HepG2 (cell line): ENCODE data around the gene CNEP1R1. TPM values are rescaled to one million over a fixed set of nuclear protein-coding genes. Genes with fewer than 3 reads are reported as not detected.

Source experiments
- ATAC-seq: fragments of 200-7000 bp; cut with Tn5 transposase; 3 replicates; pipeline ENCODE4 v1.9.1; 2020; ENCODE audit warnings: mild to moderate bottlenecking, moderate library complexity
- BruUV-seq: library from RNA; stranded (reverse); fragments of 400-500 nt; replicated peaks from 2 replicates; lab custom pipeline; 2021; lab: Mats Ljungman, UMichigan
- CTCF ChIA-PET: fragments of 300-600 bp; formaldehyde crosslinking; extraction: SDS; loops from one replicate; lab custom pipeline; 2021; ENCODE audit warnings: low total read pairs, inconsistent platforms, low intra/inter-chr PET ratio; lab: Yijun Ruan, JAX
- POLR2A ChIA-PET: fragments of 350-600 bp; sonication (Branson Sonifier 250); formaldehyde crosslinking; loops from one replicate; lab custom pipeline; 2020; ENCODE audit warnings: antibody characterized with exemption, inconsistent platforms; lab: Yijun Ruan, JAX
- DNase-seq: peaks from one replicate; pipeline ENCODE4 v3.0.0-alpha.2; 2015; ENCODE audit warnings: low spot score
- FAIRE-seq: peaks from 3 replicates; lab custom pipeline; 2011; peaks lifted over from hg19 to GRCh38; lab: Jason Lieb, UNC
- H2AFZ ChIP-seq: one replicate; pipeline ENCODE4 v1.6.1; 2011; ENCODE audit warnings: low read length, inconsistent platforms
- H3K27ac ChIP-seq: fragments of 300-600 bp; 3 replicates; pipeline ENCODE4 v1.8.0; 2011; ENCODE audit warnings: mixed run types, mild to moderate bottlenecking, mixed read lengths, low read length, inconsistent platforms; ENCODE audit not compliant: insufficient read depth; ENCODE audit errors: extremely low read length
- H3K27me3 ChIP-seq, 2 experiments: fragments of 200-600 bp in 1 of 2; 2 replicates in 1 of 2; 3 replicates in 1 of 2; pipeline versions ENCODE4 v1.6.0 to v1.8.0; 2011; ENCODE audit warnings: low read length in 2 of 2, mild to moderate bottlenecking in 2 of 2, moderate library complexity in 2 of 2, inconsistent platforms in 1 of 2; ENCODE audit not compliant: insufficient read depth in 2 of 2, control insufficient read depth in 1 of 2
- H3K36me3 ChIP-seq, 2 experiments: fragments of 200-600 bp in 1 of 2; replicated peaks in 1 of 2; 2 replicates in 1 of 2; 3 replicates in 1 of 2; pipeline versions ENCODE4 v1.5.1 to v1.8.0; 2011; ENCODE audit warnings: low read length in 2 of 2, inconsistent platforms in 1 of 2; ENCODE audit not compliant: insufficient read depth in 2 of 2, control insufficient read depth in 1 of 2
- H3K4me1 ChIP-seq: 2 replicates; pipeline ENCODE4 v1.5.1; 2012; ENCODE audit warnings: low read length, inconsistent platforms; ENCODE audit not compliant: insufficient read depth
- H3K4me2 ChIP-seq: 2 replicates; pipeline ENCODE4 v1.6.0; 2011; ENCODE audit warnings: low read depth, low read length, inconsistent platforms
- H3K4me3 ChIP-seq, 3 experiments: fragments of 200-600 bp in 1 of 3; sonication (generic), shearing (Covaris generic) in 1 of 3; replicated peaks in 1 of 3; 2 replicates each; pipeline ENCODE4 v1.5.1; 2011 to 2016; ENCODE audit warnings: low read length in 3 of 3, inconsistent platforms in 2 of 3, low read depth in 2 of 3, mild to moderate bottlenecking in 2 of 3, control low read depth in 1 of 3, mixed read lengths in 1 of 3; ENCODE audit not compliant: insufficient read depth in 1 of 3
- H3K79me2 ChIP-seq: one replicate; pipeline ENCODE4 v1.6.1; 2011; ENCODE audit warnings: low read length, inconsistent platforms; ENCODE audit not compliant: insufficient read depth
- H3K9ac ChIP-seq: 2 replicates; pipeline ENCODE4 v1.6.0; 2011; ENCODE audit warnings: mild to moderate bottlenecking, low read depth, low read length, inconsistent platforms; ENCODE audit not compliant: insufficient read depth
- H3K9me3 ChIP-seq: 2 replicates; pipeline ENCODE4 v1.5.1; 2012; ENCODE audit warnings: mild to moderate bottlenecking, low read length
- H4K20me1 ChIP-seq: 2 replicates; pipeline ENCODE4 v1.6.0; 2011; ENCODE audit warnings: inconsistent platforms, mild to moderate bottlenecking, low read length, moderate library complexity; ENCODE audit not compliant: insufficient read depth
- ARNTL ChIP-seq: sonication (generic); formaldehyde crosslinking; IDR thresholded peaks from 2 replicates; pipeline ENCODE4 v1.4.0; 2020; ENCODE audit warnings: mild to moderate bottlenecking, missing genetic modification reagents
- KDM1A ChIP-seq: IDR thresholded peaks from 2 replicates; pipeline ENCODE4 v1.6.1; 2016; ENCODE audit warnings: missing compliant biosample characterization
- ZBTB39 ChIP-seq: sonication (generic); formaldehyde crosslinking; IDR thresholded peaks from 2 replicates; pipeline ENCODE4 v1.5.0; 2020; ENCODE audit warnings: missing genetic modification reagents
- ZNF205 ChIP-seq: IDR thresholded peaks from 2 replicates; pipeline ENCODE4 v1.6.1; 2018; ENCODE audit warnings: missing biosample characterization, missing genetic modification reagents
- ZNF30 ChIP-seq: sonication (generic); formaldehyde crosslinking; IDR thresholded peaks from 2 replicates; pipeline ENCODE4 v1.5.0; 2020; ENCODE audit warnings: mild to moderate bottlenecking, missing genetic modification reagents
- ZNF775 ChIP-seq: sonication (generic); formaldehyde crosslinking; IDR thresholded peaks from 2 replicates; pipeline ENCODE4 v1.4.0; 2020; ENCODE audit warnings: missing genetic modification reagents, mild to moderate bottlenecking, moderate library complexity, borderline replicate concordance
- WGBS: methylation state at CpG from one replicate; pipeline ENCODE4 v1.1.6; 2017; ENCODE audit warnings: low lambda C conversion rate; 5-methylcytosine and 5-hydroxymethylcytosine counted together
- in situ Hi-C: cut with HindIII; loops from 2 replicates; pipeline ENCODE4 v1.10.0; 2017; ENCODE audit warnings: low pct_unique_long_range_greater_than_20kb; ENCODE audit not compliant: extremely low pct_ligation_motif_present
- intact Hi-C: fragments of 100-400 bp; cut with micrococcal nuclease; formaldehyde crosslinking; loops from one replicate; pipeline ENCODE4 v1.10.0; 2022; ENCODE audit not compliant: unreplicated experiment
- polyA plus RNA-seq, 8 experiments: library from polyadenylated mRNA; depleted of rRNA in 3 of 8; stranded (reverse) in 7 of 8; unstranded in 1 of 8; fragments of >200 nt; fragmentation: Illumina TruSeq in 4 of 8; extraction: Trizol in 4 of 8; gene quantifications; 2 replicates each; pipeline versions ENCODE4 v1.2.1 to v1.2.3, GENCODE V29; 2011 to 2016; ENCODE audit warnings: low read depth in 4 of 8, missing spikeins in 1 of 8, mixed read lengths in 1 of 8; ENCODE audit not compliant: insufficient read depth in 1 of 8
- total RNA-seq, 5 experiments: library from RNA; depleted of rRNA; stranded (reverse); fragments of >200 nt; fragmentation: Illumina TruSeq; extraction: Trizol; gene quantifications; 2 replicates each; pipeline ENCODE4 v1.2.3, GENCODE V29; 2016; ENCODE audit warnings: low read depth in 1 of 5

CNEP1R1 gene
- total and polyA plus RNA-seq, 2 of the 13 experiments (the other 11 are each of a cell fraction or from before 2014, with no cell fraction given), result 23.6 to 26.8 TPM

GRCh38 chr16:50065241-50065623, 40.2 kb downstream of the CNEP1R1 start:
- ChIA-PET POLR2A (interaction anchor here (1.0 to 2.4 kb wide), 11 partner anchors 9 to 145 kb away, joined by 3 to 24 read pairs (median 9); partner anchors contain the start of gene CNEP1R1), CTCF (no interaction called here)
- peak overlapping the region; percentile 37 to 99 (median 75); a peak in 5 of 6 replicates for H3K4me3 ChIP-seq
- no peak for ATAC-seq
- peaks cover 15% of the 10 kb centered on the region for H3K79me2 ChIP-seq
- BruUV-seq, result TSS peak; percentile 89
- H3K4me2 ChIP-seq, result peak overlapping the region; percentile 100
- H4K20me1 ChIP-seq, result no peaks in the 10 kb centered on the region; the same call in none of the 2 replicates
- no peaks in the 10 kb centered on the region for H3K9me3 ChIP-seq
- H3K4me1 ChIP-seq, result peaks cover 32% of the 10 kb centered on the region
- peaks cover 7 to 9% of the 10 kb centered on the region in 2 experiments for H3K36me3 ChIP-seq
- FAIRE-seq, result no peak
- WGBS, result 74% methylated on average over 8 of the region's 8 CpGs
- peak overlapping the region; percentile 4 for H2AFZ ChIP-seq
- intact Hi-C loops, result loop anchor here (1.0 kb wide), 1 partner anchor 30 kb away; no protein-coding TSS in a partner anchor
- TF ChIP-seq ZNF205 (CRISPR knock-in tag) (no peak), ZNF775 (CRISPR knock-in tag) (0 out of 2 replicates have a peak, but pooled peaks have one; percentile 34), KDM1A (CRISPR knock-in tag) (no peak), ZNF30 (0 out of 2 replicates have a peak, but pooled peaks have one; percentile 10), ZBTB39 (CRISPR knock-in tag) (0 out of 2 replicates have a peak, but pooled peaks have one; percentile 17), ARNTL (CRISPR knock-in tag) (peak; percentile 40; the same call in 1 of the 2 replicates)
- in situ Hi-C loops, result no loop called here
- H3K27ac ChIP-seq, result no peak overlapping the region
- DNase-seq, result no peak
- H3K27me3 ChIP-seq, result no peaks in the 10 kb centered on the region; a peak in 1 of 5 replicates
- peak overlapping the region; percentile 7 for H3K9ac ChIP-seq
